WTC11 (cell line): ENCODE results near the gene EEFSEC. TPM values are rescaled to one million over a fixed set of nuclear protein-coding genes. Genes with fewer than 3 reads are reported as not detected.

Source experiments
- AR ChIP-seq: fragments of 250-450 bp; sonication (Bioruptor Pico); IDR thresholded peaks from 2 replicates; pipeline ENCODE4 v1.9.0; 2021; ENCODE audit warnings: mild to moderate bottlenecking
- ATF6 ChIP-seq: sonication (generic); formaldehyde crosslinking; IDR thresholded peaks from 2 replicates; pipeline ENCODE4 v1.8.1; 2023; ENCODE audit warnings: mild to moderate bottlenecking, missing genetic modification reagents
- E2F4 ChIP-seq: sonication (generic); formaldehyde crosslinking; IDR thresholded peaks from 2 replicates; pipeline ENCODE4 v1.8.1; 2022; ENCODE audit warnings: low read depth, mild to moderate bottlenecking, moderate library complexity, missing genetic modification reagents, borderline replicate concordance
- ESRRA ChIP-seq: sonication (generic); formaldehyde crosslinking; IDR thresholded peaks from 2 replicates; pipeline ENCODE4 v1.8.1; 2022; ENCODE audit warnings: mild to moderate bottlenecking, missing genetic modification reagents, borderline replicate concordance
- FOXJ3 ChIP-seq: sonication (generic); formaldehyde crosslinking; IDR thresholded peaks from 2 replicates; pipeline ENCODE4 v1.9.0; 2021; ENCODE audit warnings: missing genetic modification reagents, mild to moderate bottlenecking, borderline replicate concordance
- GRHL2 ChIP-seq: fragments of 250-450 bp; sonication (Bioruptor Pico); IDR thresholded peaks from 2 replicates; pipeline ENCODE4 v1.8.0; 2022; ENCODE audit warnings: mild to moderate bottlenecking, moderate library complexity; ENCODE audit not compliant: insufficient replicate concordance, severe bottlenecking
- NR1H2 ChIP-seq: sonication (generic); formaldehyde crosslinking; IDR thresholded peaks from 2 replicates; pipeline ENCODE4 v1.9.0; 2021; ENCODE audit warnings: mild to moderate bottlenecking, moderate library complexity, missing genetic modification reagents
- SOX15 ChIP-seq: fragments of 250-450 bp; sonication (Bioruptor Pico); IDR thresholded peaks from 2 replicates; pipeline ENCODE4 v1.9.0; 2021; ENCODE audit warnings: mild to moderate bottlenecking
- ZBTB21 ChIP-seq: sonication (generic); formaldehyde crosslinking; IDR thresholded peaks from 2 replicates; pipeline ENCODE4 v1.8.1; 2023; ENCODE audit warnings: mild to moderate bottlenecking, missing genetic modification reagents, borderline replicate concordance
- ZNF138 ChIP-seq: sonication (generic); formaldehyde crosslinking; conservative IDR thresholded peaks from 2 replicates; pipeline ENCODE4 v1.8.1; 2022; ENCODE audit warnings: mild to moderate bottlenecking, moderate library complexity, missing genetic modification reagents
- ZNF396 ChIP-seq: fragments of 250-450 bp; sonication (Bioruptor Pico); IDR thresholded peaks from 2 replicates; pipeline ENCODE4 v1.8.0; 2021; ENCODE audit warnings: mild to moderate bottlenecking, moderate library complexity, borderline replicate concordance
- ZNF512 ChIP-seq: sonication (generic); formaldehyde crosslinking; IDR thresholded peaks from 2 replicates; pipeline ENCODE4 v1.8.1; 2022; ENCODE audit warnings: missing genetic modification reagents, borderline replicate concordance
- total RNA-seq: library from RNA; stranded (reverse); gene quantifications from 3 replicates; pipeline ENCODE4 v1.2.3, GENCODE V29; 2021
- TF ChIP-seq, protein P1 (sequence below): sonication (generic); formaldehyde crosslinking; IDR thresholded peaks from 2 replicates; pipeline ENCODE4 v1.8.1; 2022; ENCODE audit warnings: low read depth, missing genetic modification reagents, borderline replicate concordance
- TF ChIP-seq, protein P2 (sequence below): sonication (generic); formaldehyde crosslinking; IDR thresholded peaks from 2 replicates; pipeline ENCODE4 v1.8.1; 2023; ENCODE audit warnings: mild to moderate bottlenecking, moderate library complexity, missing genetic modification reagents
- TF ChIP-seq, protein P3 (sequence below): sonication (generic); formaldehyde crosslinking; IDR thresholded peaks from 2 replicates; pipeline ENCODE4 v1.8.0; 2022; ENCODE audit warnings: mild to moderate bottlenecking, missing genetic modification reagents

EEFSEC gene
- total RNA-seq, 1 experiment from 2014 or later, result 13.7 TPM

DNA sequence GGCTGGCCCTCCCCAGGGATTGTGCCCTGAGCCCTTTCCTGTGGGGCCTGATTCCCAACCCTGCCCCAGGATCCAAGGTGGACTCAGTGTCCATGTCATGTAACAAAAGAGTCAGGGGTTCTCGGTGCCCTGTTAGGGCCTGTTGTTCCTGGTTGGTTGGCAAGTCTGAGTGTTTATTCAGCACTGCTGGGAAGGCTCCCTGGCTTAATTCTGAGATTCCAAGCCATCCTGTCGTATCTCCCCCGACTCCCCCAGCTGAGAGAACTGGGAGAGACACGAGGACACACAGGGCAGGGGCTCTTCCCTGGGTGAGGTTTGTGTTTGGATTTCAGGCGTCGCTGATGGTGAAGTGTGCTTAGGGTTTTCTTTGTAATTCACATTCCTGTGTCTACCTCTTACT, 78.3 kb downstream of the EEFSEC start (continued):
- no peak for TF ChIP-seq AR (CRISPR knock-in tag)
- no peak for TF ChIP-seq ESRRA (CRISPR knock-in tag)
- TF ChIP-seq, protein P1, sequence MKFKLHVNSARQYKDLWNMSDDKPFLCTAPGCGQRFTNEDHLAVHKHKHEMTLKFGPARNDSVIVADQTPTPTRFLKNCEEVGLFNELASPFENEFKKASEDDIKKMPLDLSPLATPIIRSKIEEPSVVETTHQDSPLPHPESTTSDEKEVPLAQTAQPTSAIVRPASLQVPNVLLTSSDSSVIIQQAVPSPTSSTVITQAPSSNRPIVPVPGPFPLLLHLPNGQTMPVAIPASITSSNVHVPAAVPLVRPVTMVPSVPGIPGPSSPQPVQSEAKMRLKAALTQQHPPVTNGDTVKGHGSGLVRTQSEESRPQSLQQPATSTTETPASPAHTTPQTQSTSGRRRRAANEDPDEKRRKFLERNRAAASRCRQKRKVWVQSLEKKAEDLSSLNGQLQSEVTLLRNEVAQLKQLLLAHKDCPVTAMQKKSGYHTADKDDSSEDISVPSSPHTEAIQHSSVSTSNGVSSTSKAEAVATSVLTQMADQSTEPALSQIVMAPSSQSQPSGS (CRISPR knock-in tag), result no peak
- TF ChIP-seq ATF6 (CRISPR knock-in tag), result no peak
- no peak for TF ChIP-seq E2F4 (CRISPR knock-in tag)
- no peak for TF ChIP-seq ZBTB21 (CRISPR knock-in tag)
- TF ChIP-seq, protein P2, sequence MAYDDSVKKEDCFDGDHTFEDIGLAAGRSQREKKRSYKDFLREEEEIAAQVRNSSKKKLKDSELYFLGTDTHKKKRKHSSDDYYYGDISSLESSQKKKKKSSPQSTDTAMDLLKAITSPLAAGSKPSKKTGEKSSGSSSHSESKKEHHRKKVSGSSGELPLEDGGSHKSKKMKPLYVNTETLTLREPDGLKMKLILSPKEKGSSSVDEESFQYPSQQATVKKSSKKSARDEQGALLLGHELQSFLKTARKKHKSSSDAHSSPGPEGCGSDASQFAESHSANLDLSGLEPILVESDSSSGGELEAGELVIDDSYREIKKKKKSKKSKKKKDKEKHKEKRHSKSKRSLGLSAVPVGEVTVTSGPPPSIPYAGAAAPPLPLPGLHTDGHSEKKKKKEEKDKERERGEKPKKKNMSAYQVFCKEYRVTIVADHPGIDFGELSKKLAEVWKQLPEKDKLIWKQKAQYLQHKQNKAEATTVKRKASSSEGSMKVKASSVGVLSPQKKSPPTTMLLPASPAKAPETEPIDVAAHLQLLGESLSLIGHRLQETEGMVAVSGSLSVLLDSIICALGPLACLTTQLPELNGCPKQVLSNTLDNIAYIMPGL, result no peak
- TF ChIP-seq, protein P3, sequence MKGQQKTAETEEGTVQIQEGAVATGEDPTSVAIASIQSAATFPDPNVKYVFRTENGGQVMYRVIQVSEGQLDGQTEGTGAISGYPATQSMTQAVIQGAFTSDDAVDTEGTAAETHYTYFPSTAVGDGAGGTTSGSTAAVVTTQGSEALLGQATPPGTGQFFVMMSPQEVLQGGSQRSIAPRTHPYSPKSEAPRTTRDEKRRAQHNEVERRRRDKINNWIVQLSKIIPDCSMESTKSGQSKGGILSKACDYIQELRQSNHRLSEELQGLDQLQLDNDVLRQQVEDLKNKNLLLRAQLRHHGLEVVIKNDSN (CRISPR knock-in tag), result no peak
- TF ChIP-seq ZNF138 (CRISPR knock-in tag), result no peak
- TF ChIP-seq ZNF396 (CRISPR knock-in tag), result no peak
- no peak for TF ChIP-seq SOX15 (CRISPR knock-in tag)
- no peak for TF ChIP-seq GRHL2 (CRISPR knock-in tag)
- no peak for TF ChIP-seq ZNF512 (CRISPR knock-in tag)
- TF ChIP-seq FOXJ3, result no peak
- no peak for TF ChIP-seq NR1H2
